Endometrium (tissue), 2 donors: ENCODE measurements around the gene CEBPG.

ENCODE experiments used
- FAIRE-seq: peaks from 2 replicates; lab custom pipeline; 2012; peaks lifted over from hg19 to GRCh38; lab: Jason Lieb, UNC
- donor health status: control.
- donor health status: control.

CEBPG gene

DNA sequence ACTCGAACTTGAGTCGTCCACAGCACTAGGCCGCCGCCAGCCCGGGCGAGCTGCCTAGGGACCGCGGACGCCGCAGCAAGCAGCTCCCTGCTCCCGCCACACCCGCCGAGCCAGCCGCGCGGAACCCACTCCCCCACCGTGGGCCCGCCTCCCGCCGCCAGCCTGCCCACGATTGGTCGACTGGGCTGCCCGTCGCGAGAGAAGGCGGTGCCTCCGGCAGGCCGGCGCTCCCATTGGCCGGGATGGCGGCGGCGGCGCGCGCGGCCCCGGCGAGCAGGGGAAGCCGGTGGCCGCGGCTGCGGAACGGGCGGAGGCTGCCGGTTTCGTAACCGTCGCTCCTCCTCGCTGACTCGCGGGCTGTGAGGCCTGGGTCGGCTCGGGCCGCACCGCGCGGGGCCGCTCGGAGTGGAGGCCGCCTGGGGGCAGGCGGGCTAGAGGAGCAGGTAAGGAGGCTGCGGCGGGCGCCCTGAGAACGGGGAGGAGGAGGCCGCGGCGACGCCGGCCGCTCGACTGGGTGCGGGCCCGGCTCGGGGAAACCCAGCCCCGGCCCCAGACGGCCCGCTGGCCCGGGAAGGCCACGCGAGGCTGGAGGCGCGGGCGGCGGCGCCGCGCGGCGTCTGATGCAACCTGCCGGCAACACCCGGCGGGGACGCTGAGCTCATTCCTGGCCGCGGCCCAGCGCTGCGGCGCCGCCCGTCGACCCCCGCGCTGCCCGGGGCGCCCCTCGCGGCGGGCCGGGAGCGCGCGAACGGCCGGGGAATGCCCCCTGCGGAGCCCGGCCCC is at the start of gene CEBPG:
CEBPG (plus strand) TSS at position 257 of the 783 bp plus-strand sequence. CDS start 5,531 bp downstream, outside the sequence.
- FAIRE-seq: no peak

DNA sequence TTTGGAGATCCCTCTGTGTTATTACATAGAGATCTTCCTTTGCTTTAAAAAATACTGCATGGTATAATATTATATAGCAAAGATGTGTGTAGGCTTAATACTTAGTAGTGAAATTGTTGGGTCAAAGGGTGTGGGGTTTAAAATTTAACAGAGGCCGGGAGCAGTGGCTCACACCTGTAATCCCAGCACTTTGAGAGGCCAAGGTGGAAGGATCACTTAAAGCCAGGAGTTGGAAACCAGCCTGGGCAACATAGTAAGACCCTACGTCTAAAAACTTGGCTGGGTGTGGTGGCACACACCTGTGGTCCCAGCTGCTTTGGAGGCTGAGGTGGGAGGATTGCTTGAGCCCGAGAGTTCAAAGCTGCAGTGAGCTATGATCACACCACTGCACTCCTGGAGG is 48.9 kb upstream of the CEBPG start:
- FAIRE-seq: no peak

DNA sequence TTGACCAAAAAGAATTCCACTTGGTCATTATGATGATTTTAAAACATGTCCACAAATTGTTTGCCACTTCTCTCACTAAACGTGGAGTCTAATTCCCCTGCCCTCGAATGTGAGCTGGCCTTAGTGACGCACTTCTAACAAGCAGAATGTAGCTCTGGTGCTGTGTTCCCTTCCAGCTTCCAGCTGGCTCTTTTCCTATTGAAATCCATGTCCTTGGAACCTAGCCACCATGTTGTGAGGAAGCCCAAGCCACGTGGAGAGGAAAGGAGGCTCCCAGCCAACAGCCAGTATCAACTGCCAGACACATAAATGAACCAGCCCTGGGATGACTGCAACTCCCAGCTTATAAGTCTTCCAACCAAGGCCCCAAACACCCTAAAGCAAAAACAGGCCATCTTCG is 47.6 kb upstream of the CEBPG start:
- FAIRE-seq: no peak

DNA sequence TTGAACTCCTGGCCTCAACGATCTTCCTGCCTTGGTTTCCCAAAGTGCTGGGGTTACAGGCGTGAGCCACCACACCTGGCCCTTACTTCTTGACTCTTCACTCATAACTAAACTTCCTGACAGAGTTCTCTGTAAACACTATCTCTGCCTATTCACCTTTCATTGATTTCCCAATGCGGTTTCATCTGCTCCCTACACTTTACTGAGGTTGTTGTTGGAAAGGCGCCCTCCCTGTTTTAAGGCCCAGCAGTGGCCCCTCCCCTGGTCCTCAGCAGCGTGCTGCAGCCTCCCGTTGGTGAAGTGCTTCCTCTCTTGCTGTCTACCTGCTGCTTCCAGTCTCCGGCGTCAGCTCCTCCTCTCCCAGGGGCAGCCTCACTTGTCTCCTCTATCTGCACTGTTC is 44.4 kb upstream of the CEBPG start:
- no peak for FAIRE-seq

DNA sequence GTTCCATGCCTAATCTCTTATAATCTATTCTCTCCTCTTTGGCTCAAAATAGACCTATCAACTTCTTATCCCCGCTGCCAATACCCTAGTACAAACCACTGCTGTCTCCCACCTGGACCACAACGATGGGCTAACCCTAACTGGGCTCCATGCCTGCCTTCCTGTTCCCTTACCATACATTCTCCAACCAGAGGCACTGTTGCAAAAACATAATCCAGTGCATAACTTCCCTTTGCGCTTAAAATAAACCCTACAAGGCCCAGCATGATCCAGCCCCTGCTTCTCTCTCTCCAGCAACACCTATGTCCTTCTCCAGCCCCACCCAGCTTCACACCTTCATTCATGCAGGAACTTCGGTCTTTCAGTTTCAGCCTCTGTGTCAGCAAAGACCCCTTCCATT is 43.8 kb upstream of the CEBPG start:
- no peak for FAIRE-seq

DNA sequence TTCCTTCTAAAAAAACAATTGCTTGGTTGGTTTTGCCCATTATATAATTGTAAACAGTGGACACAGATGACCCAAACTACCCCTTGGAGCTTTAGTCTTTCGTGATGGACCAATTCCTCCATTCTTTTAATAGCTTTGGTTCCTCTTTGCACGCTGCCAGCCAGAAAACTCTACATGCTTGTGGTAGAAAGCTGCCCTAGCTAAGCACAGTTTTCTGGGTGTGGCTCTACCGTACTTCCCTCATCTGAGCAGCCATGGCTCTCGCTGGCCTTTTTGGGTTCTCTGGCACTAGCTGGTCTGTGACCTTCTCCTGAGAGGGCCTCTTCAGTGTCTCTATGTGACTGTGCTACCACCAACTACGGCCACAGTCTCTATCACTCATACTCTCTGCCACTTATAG is 41.3 kb upstream of the CEBPG start:
- FAIRE-seq: no peak

DNA sequence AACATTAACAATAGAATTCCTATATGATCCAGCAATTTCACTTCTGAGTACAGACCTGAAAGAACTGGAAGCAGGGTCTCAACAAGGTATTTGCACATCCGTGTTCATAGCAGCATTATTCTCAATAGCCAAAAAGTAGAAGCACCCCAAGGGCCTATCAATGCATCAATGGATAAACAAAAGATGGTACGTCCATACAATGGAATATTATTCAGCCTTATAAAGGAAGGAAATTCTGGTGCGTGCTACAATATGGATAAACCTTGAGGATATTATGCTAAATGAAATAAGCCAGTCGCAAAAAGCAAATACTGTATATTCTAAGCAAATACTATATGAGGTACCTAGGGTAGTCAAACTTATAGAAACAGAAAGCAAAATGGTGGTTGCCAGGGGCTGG is 40.4 kb upstream of the CEBPG start:
- no peak for FAIRE-seq

DNA sequence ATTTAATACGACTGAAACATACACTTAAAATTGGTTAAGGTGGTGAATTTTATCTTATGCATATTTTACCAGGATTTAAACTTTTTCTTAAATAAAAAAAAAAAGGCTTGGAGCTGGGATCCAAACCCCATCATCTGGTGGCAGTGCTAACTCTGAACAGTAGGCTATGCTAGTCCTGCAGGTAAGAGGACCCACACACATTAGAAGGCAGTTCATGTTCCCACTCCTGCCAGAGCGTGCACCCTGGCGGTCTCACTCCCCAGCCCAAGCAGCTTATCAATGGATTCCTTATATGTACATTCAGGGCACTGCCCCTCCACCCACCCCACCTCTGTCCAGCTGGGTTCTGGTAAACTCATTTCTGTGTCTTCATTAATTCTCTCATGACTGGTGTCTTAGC is 39.9 kb upstream of the CEBPG start:
- FAIRE-seq: no peak

DNA sequence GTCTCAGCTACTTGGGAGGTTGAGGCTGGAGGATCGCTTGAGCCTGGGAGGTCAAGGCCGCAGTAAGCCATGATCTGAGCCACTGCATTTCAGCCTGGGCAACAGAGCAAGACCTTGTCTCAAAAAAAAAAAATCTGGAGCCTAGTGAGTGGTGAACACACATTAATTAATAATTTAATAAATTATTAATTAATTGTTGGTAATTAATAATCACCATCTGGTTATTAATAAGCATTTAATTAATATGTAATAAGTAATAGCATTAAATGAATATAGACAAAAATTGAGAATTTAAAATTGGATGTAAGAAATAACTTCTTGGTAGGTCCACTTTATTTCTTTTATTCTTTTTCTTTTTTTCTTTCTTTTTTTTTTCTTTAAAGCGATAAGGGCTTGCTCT is 39.2 kb upstream of the CEBPG start:
- FAIRE-seq: no peak

DNA sequence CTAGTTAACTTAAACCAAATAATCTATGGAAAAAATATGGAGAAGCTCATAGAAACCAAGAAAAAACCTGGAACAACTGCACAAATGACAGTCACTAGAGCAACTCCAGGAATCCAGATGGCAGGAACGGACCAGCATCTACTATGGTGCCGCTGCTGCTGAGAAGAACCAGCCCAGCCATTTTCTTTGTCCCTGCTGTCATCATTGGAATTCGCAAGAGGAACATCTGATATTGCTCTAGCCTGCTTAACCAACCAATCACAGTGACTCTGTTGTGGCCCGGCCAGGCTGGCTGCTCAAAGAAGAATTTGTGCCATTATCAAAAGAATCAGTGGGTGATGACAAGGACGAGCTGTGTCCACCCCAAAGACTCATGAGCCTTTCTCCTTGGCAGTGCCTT is 38.1 kb upstream of the CEBPG start:
- FAIRE-seq: no peak

DNA sequence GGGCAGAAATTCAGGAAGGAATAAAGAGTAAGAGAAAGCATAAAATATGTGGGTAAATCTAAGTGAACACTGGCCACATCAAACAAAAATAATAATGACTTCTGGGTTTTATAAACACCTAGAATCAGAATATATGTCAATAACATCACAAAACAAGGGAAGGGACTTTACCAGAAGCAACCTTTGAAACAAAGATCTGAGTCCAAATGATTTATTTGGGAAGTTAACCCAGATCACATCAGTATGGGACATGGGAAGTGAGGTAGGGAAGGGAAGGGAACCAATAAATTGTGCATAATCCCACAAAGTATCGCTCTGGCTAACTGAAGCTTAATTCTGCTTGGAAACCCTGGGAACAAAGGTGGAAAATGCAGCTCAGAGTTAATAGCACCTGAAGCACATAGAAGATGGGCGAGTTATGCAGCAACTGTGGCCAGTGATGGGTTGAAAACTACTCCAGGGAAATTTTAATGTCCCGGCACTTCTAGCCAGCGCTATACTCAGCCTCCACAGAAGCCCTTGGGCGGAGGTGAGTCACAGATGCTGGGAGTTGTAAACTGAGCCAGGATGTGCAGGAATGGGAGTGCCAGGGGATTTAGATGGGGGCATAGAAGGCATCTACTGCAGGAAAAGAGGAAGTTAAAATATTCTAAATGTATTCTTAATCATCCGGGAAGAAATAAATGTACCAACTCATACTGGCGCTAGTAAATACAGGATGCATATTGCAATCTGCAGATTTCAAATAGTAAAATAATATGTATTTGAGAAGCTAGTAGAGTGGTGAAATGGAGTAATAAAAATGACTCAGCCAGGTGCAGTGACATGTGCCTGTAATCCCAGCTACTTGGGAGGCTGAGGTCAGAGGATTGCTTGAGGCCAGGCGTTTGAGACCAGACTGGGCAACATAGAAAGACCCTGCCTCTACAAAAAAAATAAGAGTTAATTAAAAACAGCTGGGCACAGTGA is 34.2 kb upstream of the CEBPG start:
- no peak for FAIRE-seq

DNA sequence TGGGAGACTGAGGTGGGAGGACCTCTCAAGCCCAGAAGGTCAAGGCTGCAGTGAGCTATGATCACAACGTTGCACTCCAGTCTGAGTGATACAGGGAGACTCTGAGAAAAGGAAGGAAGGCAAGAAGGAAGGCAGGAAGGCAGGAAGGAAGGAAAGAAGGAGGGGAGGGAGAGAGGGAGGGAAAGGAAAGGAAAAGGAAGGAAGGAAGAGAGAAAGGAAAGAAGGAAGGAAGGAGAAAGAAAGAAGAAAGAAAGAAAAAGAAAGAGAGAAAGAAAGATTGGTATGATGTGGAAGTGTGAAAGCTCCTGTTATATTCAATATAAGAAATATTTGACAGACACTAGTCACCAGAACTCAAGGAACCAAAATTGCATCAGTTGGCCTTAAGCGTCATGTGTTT is 32.5 kb upstream of the CEBPG start:
- no peak for FAIRE-seq

DNA sequence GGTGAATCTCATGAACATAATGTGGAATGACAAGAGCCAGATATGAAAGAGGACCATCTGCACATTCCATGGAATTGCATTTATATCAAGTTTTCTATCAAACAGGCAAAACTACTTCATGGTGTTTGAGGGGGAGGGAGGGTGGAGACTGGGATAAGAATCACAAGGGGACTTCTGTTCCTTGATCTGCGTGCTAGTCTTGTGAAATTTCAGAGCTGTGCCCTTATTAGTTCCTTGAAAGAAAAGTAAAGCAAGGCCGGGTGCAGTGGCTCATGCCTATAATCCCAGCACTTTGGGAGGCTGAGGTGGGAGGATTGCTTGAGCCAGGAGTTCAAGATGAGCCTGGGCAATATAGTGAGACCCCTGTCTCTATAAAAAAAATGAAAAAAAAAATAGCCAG is 30.2 kb upstream of the CEBPG start:
- no peak for FAIRE-seq

DNA sequence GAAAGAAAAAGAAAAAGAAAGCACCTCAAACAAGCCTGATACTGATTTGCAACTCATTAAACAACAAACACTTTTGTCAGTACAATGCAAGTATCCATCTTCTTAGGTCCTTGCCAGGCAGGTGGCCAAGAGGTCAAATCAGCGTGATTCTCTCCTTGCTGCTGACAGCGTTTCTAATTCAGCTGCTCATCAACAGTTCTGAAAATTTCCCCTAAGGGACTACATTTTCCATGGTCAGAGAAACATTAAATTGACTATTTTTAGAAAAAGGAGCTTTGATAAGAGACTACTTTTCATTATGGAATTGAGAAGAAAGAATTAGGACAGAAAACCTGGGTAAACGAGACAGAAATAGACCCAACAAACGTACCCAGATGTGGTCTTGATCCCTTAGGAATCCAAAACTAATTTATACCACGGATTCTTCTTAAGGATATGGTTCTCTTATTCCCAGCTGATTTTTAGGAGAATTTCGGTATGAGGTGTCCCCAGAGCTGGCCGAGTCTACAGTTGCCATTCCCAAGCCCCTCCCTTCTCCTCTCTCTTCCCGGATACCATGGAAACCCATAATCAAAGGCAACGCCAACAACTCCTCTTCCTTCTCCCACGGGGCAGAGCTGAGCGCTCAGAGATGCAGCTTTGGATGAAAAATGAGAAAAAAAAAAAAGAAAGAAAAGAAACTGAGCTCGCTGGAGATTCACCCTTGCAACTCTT is 29.5 kb upstream of the CEBPG start:
- no peak for FAIRE-seq

DNA sequence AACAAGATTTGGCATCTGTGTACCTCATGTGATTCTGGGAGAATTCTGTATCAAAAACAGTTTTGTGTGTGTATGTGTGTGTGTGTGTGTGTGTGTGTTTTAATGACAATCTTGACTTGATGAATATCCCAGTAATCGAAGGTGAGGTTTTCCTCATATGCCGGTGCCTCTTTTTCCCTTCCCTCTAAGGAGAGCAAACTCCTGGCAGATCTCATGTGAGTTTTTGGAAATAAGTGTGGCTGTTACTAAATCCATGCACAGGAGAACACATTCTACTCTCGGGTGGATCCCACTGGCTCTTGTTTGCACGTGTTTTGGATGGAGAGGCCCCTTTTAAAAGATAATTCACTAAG is 29.0 kb upstream of the CEBPG start:
- no peak for FAIRE-seq

DNA sequence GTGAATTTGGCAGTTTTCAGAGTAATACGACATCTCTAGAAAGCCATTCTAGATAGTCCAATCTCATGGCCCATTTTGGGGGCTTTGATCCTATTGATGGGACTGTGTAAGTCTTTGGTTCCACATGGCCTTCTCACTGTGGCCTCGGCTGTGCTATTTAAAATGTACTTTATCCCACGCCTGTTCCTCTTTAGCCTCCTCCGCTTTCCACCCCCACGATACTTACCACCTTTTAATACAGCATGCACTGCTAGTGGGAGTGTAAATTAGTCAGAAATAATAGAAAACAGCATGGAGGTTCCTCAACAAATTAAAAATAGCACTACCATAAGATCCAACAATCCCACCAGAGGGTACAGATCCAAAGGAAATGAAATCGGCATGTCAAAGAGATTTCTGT is 28.3 kb upstream of the CEBPG start:
- FAIRE-seq: no peak

DNA sequence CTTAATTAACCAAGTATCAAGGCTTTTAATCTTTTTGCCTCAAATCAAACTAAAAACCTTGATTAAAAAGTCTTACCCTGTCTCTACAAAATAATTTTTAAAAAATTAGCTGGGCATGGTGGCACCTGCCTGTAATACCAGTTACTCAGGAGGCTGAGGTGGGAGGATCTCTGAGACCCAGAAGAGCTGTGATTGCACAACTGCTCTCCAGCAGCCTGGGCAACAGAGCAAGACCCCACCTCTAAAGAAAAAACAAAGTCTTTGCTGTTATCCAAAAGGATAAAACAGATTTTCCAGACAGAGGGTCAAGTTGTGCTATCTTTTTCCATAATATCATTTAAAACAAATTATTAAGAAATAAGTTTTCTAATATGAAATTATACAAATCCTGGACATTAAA is 26.8 kb upstream of the CEBPG start:
- no peak for FAIRE-seq

DNA sequence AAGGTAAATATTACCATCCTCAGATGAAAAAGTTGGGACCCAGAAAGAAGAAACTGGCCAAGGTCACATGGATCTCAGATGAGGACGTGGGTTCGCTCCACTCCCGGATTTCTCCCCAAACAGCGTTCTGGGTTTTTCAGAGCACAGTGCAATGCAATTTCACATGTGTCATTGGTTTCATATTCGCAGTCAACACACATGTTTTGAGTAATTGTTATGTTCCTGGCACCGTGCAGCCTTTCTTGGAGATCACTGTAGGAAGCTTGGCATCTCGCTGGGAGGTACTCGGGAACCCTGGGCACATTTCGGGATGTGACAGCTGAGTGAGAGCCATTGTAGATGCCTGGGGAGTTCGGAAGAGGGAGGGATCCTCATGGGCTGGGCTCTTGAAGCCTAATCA is 26.2 kb upstream of the CEBPG start:
- no peak for FAIRE-seq

DNA sequence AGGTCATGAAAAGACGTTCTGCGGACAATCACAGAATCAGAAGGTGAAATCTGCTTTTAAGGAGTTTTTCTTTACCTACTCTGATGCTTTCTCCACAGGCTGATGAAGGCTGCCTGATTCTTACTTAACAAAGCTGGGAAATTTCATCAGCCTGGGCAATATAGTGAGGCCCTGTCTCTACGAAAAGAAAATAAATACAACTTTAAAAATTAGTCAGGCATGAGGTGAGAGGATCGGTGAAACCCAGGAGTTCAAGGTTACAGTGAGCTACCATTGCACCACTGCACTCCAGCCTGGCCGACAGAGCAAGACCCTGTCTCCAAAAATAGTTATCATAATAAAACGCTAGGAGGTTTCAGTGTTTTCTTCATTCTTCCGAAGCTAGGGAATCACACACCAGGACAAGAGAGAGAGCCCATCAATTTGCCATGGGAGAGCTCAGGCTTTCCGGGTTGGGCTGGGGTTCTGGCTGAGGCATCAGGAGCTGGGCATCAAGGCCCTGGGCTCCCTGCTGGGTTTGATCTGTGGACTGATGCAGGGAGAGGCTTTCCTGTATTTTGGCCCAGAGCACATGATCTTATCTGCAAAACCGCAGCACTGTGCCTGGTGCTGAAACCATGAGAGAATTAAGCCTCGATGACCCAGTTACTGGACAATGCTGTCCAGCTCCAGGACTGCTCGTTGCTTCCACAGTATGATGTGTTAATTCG is 25.1 kb upstream of the CEBPG start:
- no peak for FAIRE-seq

DNA sequence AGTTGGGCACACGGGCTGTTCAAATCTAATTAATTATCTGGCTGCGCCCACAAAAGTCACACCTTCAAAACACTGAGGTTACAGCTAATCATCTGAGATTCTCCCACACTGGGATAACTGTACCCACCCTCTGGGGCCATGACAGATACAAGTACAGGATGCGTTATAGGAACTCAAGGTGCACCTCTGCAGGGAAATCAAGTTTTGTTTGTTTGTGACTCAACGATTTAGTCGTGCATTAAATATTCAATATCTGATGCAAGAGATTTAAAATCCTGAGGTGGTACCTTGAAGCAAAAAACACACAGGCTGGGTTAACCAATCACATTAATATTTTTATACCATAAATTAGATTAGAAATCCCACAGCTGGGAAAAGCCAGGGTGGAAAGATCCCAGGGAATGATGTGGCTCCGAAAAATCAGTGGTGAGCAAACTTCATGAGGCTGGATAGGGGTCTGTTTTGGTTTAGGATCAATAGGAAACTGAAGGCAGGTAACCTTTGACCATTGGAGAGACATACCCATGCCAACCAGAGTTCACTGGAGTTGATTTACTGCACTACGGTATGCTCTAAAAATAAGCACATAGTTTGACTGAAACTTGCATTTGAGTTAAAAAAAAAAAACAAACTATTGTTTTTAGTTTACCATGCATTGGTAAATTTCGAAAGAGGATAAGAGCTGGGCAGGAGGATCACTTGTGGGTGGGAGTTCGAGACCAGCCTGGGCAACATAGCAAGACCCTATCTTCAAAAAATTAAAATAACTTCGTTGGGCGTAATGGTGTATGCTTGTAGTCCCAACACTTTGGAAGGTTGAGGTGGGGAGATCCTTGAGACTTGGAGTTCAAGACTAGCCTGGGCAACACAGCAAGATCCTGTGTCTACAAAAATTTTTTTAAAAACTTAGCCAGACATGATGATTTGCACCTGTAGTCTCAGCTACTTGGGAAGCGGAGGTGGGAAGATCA is 23.9 kb upstream of the CEBPG start:
- no peak for FAIRE-seq
